ENCODE results near the gene SH3RF3. TPM values are rescaled to one million over a fixed set of nuclear protein-coding genes. Genes with fewer than 3 reads are reported as not detected.

The SH3RF3 gene
- total and polyA plus RNA-seq, 4 experiments from 2014 or later, result 0.26 to 2.2 (median 2.1) TPM; not detected in 1

DNA sequence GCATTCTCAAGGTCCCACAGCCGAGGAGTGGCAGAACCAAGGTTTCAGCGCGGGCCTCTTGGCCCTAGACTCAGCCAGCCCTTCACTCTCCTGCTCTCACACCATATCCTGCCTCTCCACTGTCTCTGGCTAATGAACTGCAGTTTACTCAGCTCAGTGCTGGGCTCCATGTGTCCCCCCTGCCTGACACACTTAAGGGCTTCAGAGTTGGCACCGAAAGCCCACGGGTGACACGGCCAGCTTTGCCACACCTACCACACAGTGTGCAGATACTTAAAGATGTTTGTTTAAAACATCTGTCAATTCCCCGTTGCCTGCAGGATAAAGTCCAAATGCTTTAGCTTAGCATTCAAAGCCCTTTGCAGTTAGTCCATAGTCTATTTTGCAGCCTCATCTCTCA lies 243.6 kb downstream of the SH3RF3 start:
- ChIA-PET CTCF (ENCODE audit: partially characterized antibody) (no interaction called here), POLR2A (ENCODE audit: partially characterized antibody) (no interaction called here)
- Histone ChIP-seq H3K4me1 (ENCODE audit: insufficient read depth, low read length) (no peaks in the 10 kb centered on the region), H3K27me3 (ENCODE audit: insufficient read depth, low read length) (no peaks in the 10 kb centered on the region), H3K36me3 (ENCODE audit: insufficient read depth, low read length) (no peaks in the 10 kb centered on the region), H3K27ac (ENCODE audit: low read depth, low read length) (no peak overlapping the region), H3K9me3 (ENCODE audit: control insufficient read depth in 1 of 2, low read length in 2 of 2) (no peaks in the 10 kb centered on the region), H3K4me3 (ENCODE audit: low read length in 2 of 2) (no peak overlapping the region)
- no peak for DNase-seq
- no peaks in the 10 kb centered on the region for H3K4me1 Mint-ChIP-seq
- H3K27me3 Mint-ChIP-seq, result peaks cover 0 to 11% of the 10 kb centered on the region in 2 donors
- intact Hi-C loops (cut with micrococcal nuclease), result no loop called here
- no peak overlapping the region for H3K4me3 Mint-ChIP-seq
- no peaks in the 10 kb centered on the region for H3K36me3 Mint-ChIP-seq
- H3K27ac Mint-ChIP-seq, result no peak overlapping the region
- H3K9me3 Mint-ChIP-seq, result no peaks in the 10 kb centered on the region

GRCh38 chr2:109373791-109374547 lies 245.0 kb downstream of the SH3RF3 start:
- no peak for DNase-seq
- POLR2A ChIA-PET (ENCODE audit: partially characterized antibody), result no interaction called here
- Histone ChIP-seq H3K27ac (ENCODE audit: low read depth, low read length) (no peak overlapping the region), H3K36me3 (ENCODE audit: insufficient read depth, low read length) (no peaks in the 10 kb centered on the region), H3K9me3 (ENCODE audit: control insufficient read depth in 1 of 2, low read length in 2 of 2) (no peaks in the 10 kb centered on the region), H3K4me1 (ENCODE audit: insufficient read depth, low read length) (no peaks in the 10 kb centered on the region), H3K4me3 (ENCODE audit: low read length in 2 of 2) (no peak overlapping the region), H3K27me3 (ENCODE audit: insufficient read depth, low read length) (no peaks in the 10 kb centered on the region)
- Mint-ChIP-seq H3K36me3 (no peaks in the 10 kb centered on the region), H3K27ac (no peak overlapping the region), H3K4me1 (no peaks in the 10 kb centered on the region), H3K27me3 (peaks cover 0 to 10% of the 10 kb centered on the region in 2 donors), H3K9me3 (no peaks in the 10 kb centered on the region), H3K4me3 (no peak overlapping the region)
- CTCF ChIA-PET (ENCODE audit: partially characterized antibody), result no interaction called here
- intact Hi-C loops (cut with micrococcal nuclease), result no loop called here

GRCh38 chr2:109374548-109375130 lies 245.6 kb downstream of the SH3RF3 start:
- no peak overlapping the region for H3K27ac Mint-ChIP-seq
- no peaks in the 10 kb centered on the region for H3K36me3 ChIP-seq (ENCODE audit: insufficient read depth, low read length)
- no peak overlapping the region for H3K4me3 ChIP-seq (ENCODE audit: low read length in 2 of 2)
- CTCF ChIA-PET (ENCODE audit: partially characterized antibody), result no interaction called here
- no peaks in the 10 kb centered on the region for H3K27me3 ChIP-seq (ENCODE audit: insufficient read depth, low read length)
- no peaks in the 10 kb centered on the region for H3K9me3 Mint-ChIP-seq
- H3K4me3 Mint-ChIP-seq, result no peak overlapping the region
- H3K36me3 Mint-ChIP-seq, result no peaks in the 10 kb centered on the region
- H3K27me3 Mint-ChIP-seq, result peaks cover 0 to 6% of the 10 kb centered on the region in 2 donors
- no peaks in the 10 kb centered on the region for H3K4me1 Mint-ChIP-seq
- DNase-seq, result no peak
- no peaks in the 10 kb centered on the region for H3K9me3 ChIP-seq (ENCODE audit: control insufficient read depth in 1 of 2, low read length in 2 of 2)
- no peaks in the 10 kb centered on the region for H3K4me1 ChIP-seq (ENCODE audit: insufficient read depth, low read length)
- no peak overlapping the region for H3K27ac ChIP-seq (ENCODE audit: low read depth, low read length)
- intact Hi-C loops (cut with micrococcal nuclease), result no loop called here
- POLR2A ChIA-PET (ENCODE audit: partially characterized antibody), result no interaction called here

- Histone ChIP-seq H3K9me3 (ENCODE audit: control insufficient read depth in 1 of 2, low read length in 2 of 2) (no peaks in the 10 kb centered on the region), H3K36me3 (ENCODE audit: insufficient read depth, low read length) (no peaks in the 10 kb centered on the region), H3K27ac (ENCODE audit: low read depth, low read length) (no peak overlapping the region), H3K4me3 (ENCODE audit: low read length in 2 of 2) (no peak overlapping the region), H3K27me3 (ENCODE audit: insufficient read depth, low read length) (no peaks in the 10 kb centered on the region), H3K4me1 (ENCODE audit: insufficient read depth, low read length) (no peaks in the 10 kb centered on the region)
- no peak for DNase-seq
- H3K4me1 Mint-ChIP-seq, result no peaks in the 10 kb centered on the region
- H3K9me3 Mint-ChIP-seq, result no peaks in the 10 kb centered on the region
- CTCF ChIA-PET (ENCODE audit: partially characterized antibody), result no interaction called here
- intact Hi-C loops (cut with micrococcal nuclease), result no loop called here
- H3K27ac Mint-ChIP-seq, result no peak overlapping the region
- H3K36me3 Mint-ChIP-seq, result no peaks in the 10 kb centered on the region
- POLR2A ChIA-PET (ENCODE audit: partially characterized antibody), result no interaction called here
- peaks cover 0 to 6% of the 10 kb centered on the region in 2 donors for H3K27me3 Mint-ChIP-seq
- H3K4me3 Mint-ChIP-seq, result no peak overlapping the region
Observed at GRCh38 chr2:109375131-109375561, 246.1 kb downstream of the SH3RF3 start.

DNA sequence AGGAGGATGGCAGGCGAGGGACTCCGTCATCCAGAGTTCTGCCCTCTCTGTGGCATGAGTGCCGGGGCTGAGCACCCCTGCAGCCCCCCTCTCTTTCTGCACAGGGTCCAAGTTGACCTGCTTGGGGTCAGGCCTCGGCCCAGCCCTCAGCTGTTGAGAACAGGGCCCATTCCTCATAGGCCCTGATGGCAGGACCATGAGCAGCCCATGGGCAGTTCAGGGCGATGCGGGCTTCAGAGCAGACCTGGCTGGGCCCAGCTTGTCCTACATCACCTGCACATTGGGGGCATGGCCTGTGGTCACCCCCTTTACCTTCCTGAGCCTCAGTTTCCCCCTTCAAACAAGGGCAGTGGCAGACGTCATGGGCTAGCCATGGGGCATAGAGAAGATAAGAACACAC lies 246.7 kb downstream of the SH3RF3 start:
- Mint-ChIP-seq H3K36me3 (no peaks in the 10 kb centered on the region), H3K27me3 (peaks cover 0 to 3% of the 10 kb centered on the region in 2 donors), H3K4me1 (no peaks in the 10 kb centered on the region), H3K9me3 (no peaks in the 10 kb centered on the region), H3K4me3 (no peak overlapping the region), H3K27ac (no peak overlapping the region)
- intact Hi-C loops (cut with micrococcal nuclease), result no loop called here
- no peak for DNase-seq
- Histone ChIP-seq H3K36me3 (ENCODE audit: insufficient read depth, low read length) (no peaks in the 10 kb centered on the region), H3K4me1 (ENCODE audit: insufficient read depth, low read length) (no peaks in the 10 kb centered on the region), H3K27ac (ENCODE audit: low read depth, low read length) (no peak overlapping the region), H3K4me3 (ENCODE audit: low read length in 2 of 2) (no peak overlapping the region), H3K9me3 (ENCODE audit: control insufficient read depth in 1 of 2, low read length in 2 of 2) (no peaks in the 10 kb centered on the region), H3K27me3 (ENCODE audit: insufficient read depth, low read length) (no peaks in the 10 kb centered on the region)
- POLR2A ChIA-PET (ENCODE audit: partially characterized antibody), result no interaction called here
- CTCF ChIA-PET (ENCODE audit: partially characterized antibody), result no interaction called here

DNA sequence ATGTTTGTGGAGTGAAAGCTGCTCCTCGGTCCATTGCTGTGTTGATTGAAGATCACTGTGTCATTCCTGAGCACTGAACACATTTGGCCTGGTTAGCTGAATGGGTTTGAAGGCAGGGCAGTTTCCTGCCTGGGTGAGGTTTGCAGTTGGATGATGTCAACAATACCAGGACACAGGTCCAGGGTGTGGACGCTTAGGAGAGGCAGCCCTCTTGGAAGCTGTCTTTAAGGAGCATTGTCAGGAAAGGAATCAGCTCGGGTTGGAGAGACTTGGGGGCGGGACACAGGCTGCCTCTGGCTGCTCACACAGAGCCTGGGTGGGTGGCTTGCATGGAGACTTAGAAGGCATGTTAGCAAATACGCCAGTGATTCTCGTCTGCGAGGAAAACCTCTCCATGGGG lies 247.1 kb downstream of the SH3RF3 start:
- peaks cover 0 to 2% of the 10 kb centered on the region in 2 donors for H3K27me3 Mint-ChIP-seq
- H3K9me3 Mint-ChIP-seq, result no peaks in the 10 kb centered on the region
- no peak for DNase-seq
- POLR2A ChIA-PET (ENCODE audit: partially characterized antibody), result no interaction called here
- Histone ChIP-seq H3K36me3 (ENCODE audit: insufficient read depth, low read length) (no peaks in the 10 kb centered on the region), H3K9me3 (ENCODE audit: control insufficient read depth in 1 of 2, low read length in 2 of 2) (no peaks in the 10 kb centered on the region), H3K4me3 (ENCODE audit: low read length in 2 of 2) (no peak overlapping the region), H3K27me3 (ENCODE audit: insufficient read depth, low read length) (no peaks in the 10 kb centered on the region), H3K4me1 (ENCODE audit: insufficient read depth, low read length) (no peaks in the 10 kb centered on the region), H3K27ac (ENCODE audit: low read depth, low read length) (no peak overlapping the region)
- intact Hi-C loops (cut with micrococcal nuclease), result no loop called here
- no peaks in the 10 kb centered on the region for H3K36me3 Mint-ChIP-seq
- H3K4me1 Mint-ChIP-seq, result no peaks in the 10 kb centered on the region
- H3K27ac Mint-ChIP-seq, result no peak overlapping the region
- H3K4me3 Mint-ChIP-seq, result no peak overlapping the region
- CTCF ChIA-PET (ENCODE audit: partially characterized antibody), result no interaction called here

- no peak overlapping the region for H3K4me3 ChIP-seq (ENCODE audit: low read length in 2 of 2)
- no peaks in the 10 kb centered on the region for H3K27me3 Mint-ChIP-seq
- no peaks in the 10 kb centered on the region for H3K4me1 ChIP-seq (ENCODE audit: insufficient read depth, low read length)
- H3K9me3 Mint-ChIP-seq, result no peaks in the 10 kb centered on the region
- H3K36me3 Mint-ChIP-seq, result no peaks in the 10 kb centered on the region
- no peak overlapping the region for H3K4me3 Mint-ChIP-seq
- no peak for DNase-seq
- intact Hi-C loops (cut with micrococcal nuclease), result no loop called here
- H3K9me3 ChIP-seq (ENCODE audit: control insufficient read depth in 1 of 2, low read length in 2 of 2), result no peaks in the 10 kb centered on the region
- no peaks in the 10 kb centered on the region for H3K36me3 ChIP-seq (ENCODE audit: insufficient read depth, low read length)
- ChIA-PET CTCF (ENCODE audit: partially characterized antibody) (no interaction called here), POLR2A (ENCODE audit: partially characterized antibody) (interaction anchor here (2.4 kb wide), 1 partner anchor 28 kb away, joined by 5 read pairs; no protein-coding TSS in a partner anchor)
- no peaks in the 10 kb centered on the region for H3K4me1 Mint-ChIP-seq
- no peak overlapping the region for H3K27ac Mint-ChIP-seq
- no peaks in the 10 kb centered on the region for H3K27me3 ChIP-seq (ENCODE audit: insufficient read depth, low read length)
- H3K27ac ChIP-seq (ENCODE audit: low read depth, low read length), result no peak overlapping the region
Observed at GRCh38 chr2:109376796-109377495, 247.9 kb downstream of the SH3RF3 start.
